Keratinocyte (primary cell): ENCODE results near the gene DST. TPM values are rescaled to one million over a fixed set of nuclear protein-coding genes. Genes with fewer than 3 reads are reported as not detected.

Source experiments
- DNase-seq: peaks from one replicate; pipeline ENCODE4 v3.0.0-alpha.2; 2011; ENCODE audit warnings: low read depth, missing footprints, low spot score
- FAIRE-seq: peaks from 2 replicates; lab custom pipeline; 2011; peaks lifted over from hg19 to GRCh38; lab: Jason Lieb, UNC
- H2AFZ ChIP-seq: 2 replicates; pipeline ENCODE4 v1.6.0; 2012; ENCODE audit warnings: low read length, control low read depth, inconsistent platforms; ENCODE audit not compliant: control insufficient read depth
- H3K27ac ChIP-seq: 2 replicates; pipeline ENCODE4 v1.5.1; 2011; ENCODE audit warnings: low read length; ENCODE audit not compliant: control insufficient read depth, insufficient read depth
- H3K27me3 ChIP-seq: 3 replicates; pipeline ENCODE4 v1.6.0; 2011; ENCODE audit warnings: low read length; ENCODE audit not compliant: control insufficient read depth, insufficient read depth; ENCODE audit errors: extremely low read depth
- H3K36me3 ChIP-seq, 2 experiments: 2 replicates in 1 of 2; 3 replicates in 1 of 2; pipeline ENCODE4 v1.5.1; 2011; ENCODE audit warnings: low read length in 2 of 2, mild to moderate bottlenecking in 1 of 2; ENCODE audit not compliant: control insufficient read depth in 2 of 2, insufficient read depth in 2 of 2; ENCODE audit errors: extremely low read depth in 1 of 2
- H3K4me1 ChIP-seq: 3 replicates; pipeline ENCODE4 v1.5.1; 2011; ENCODE audit warnings: low read length; ENCODE audit not compliant: control insufficient read depth, insufficient read depth; ENCODE audit errors: extremely low read depth
- H3K4me2 ChIP-seq: 3 replicates; pipeline ENCODE4 v1.6.0; 2011; ENCODE audit warnings: low read depth, low read length; ENCODE audit not compliant: control insufficient read depth, insufficient read depth; ENCODE audit errors: extremely low read depth
- H3K4me3 ChIP-seq, 3 experiments: fragments of 200-600 bp in 1 of 3; sonication (generic) in 1 of 3; 2 replicates in 2 of 3; 3 replicates in 1 of 3; pipeline ENCODE4 v1.5.1; 2011 to 2016; ENCODE audit warnings: low read length in 3 of 3, mild to moderate bottlenecking in 3 of 3, control low read depth in 2 of 3, inconsistent platforms in 1 of 3, low read depth in 1 of 3, mixed read lengths in 1 of 3, mixed run types in 1 of 3, moderate library complexity in 1 of 3; ENCODE audit not compliant: control insufficient read depth in 2 of 3, insufficient read depth in 2 of 3; ENCODE audit errors: extremely low read depth in 1 of 3
- H3K79me2 ChIP-seq: 2 replicates; pipeline ENCODE4 v1.6.0; 2012; ENCODE audit warnings: low read length; ENCODE audit not compliant: control insufficient read depth, insufficient read depth
- H3K9ac ChIP-seq: 3 replicates; pipeline ENCODE4 v1.6.0; 2011; ENCODE audit warnings: low read length; ENCODE audit not compliant: control insufficient read depth, insufficient read depth; ENCODE audit errors: extremely low read depth
- H3K9me1 ChIP-seq: 3 replicates; pipeline ENCODE4 v1.6.0; 2011; ENCODE audit warnings: low read length; ENCODE audit not compliant: control insufficient read depth, insufficient read depth; ENCODE audit errors: extremely low read depth
- H3K9me3 ChIP-seq: 2 replicates; pipeline ENCODE4 v1.5.1; 2012; ENCODE audit warnings: low read depth, low read length; ENCODE audit not compliant: control insufficient read depth
- H4K20me1 ChIP-seq: 3 replicates; pipeline ENCODE4 v1.6.0; 2011; ENCODE audit warnings: low read length; ENCODE audit not compliant: control insufficient read depth, insufficient read depth; ENCODE audit errors: extremely low read depth
- CTCF ChIP-seq, 3 experiments: IDR thresholded peaks in 1 of 3; conservative IDR thresholded peaks in 1 of 3; optimal IDR thresholded peaks in 1 of 3; 2 replicates in 2 of 3; 3 replicates in 1 of 3; pipeline versions ENCODE3 to v1.5.1; 2011; ENCODE audit warnings: low read length in 3 of 3, mild to moderate bottlenecking in 3 of 3, moderate library complexity in 2 of 3, control low read depth in 1 of 3, inconsistent platforms in 1 of 3; ENCODE audit not compliant: insufficient read depth in 2 of 3; ENCODE audit errors: extremely low read depth in 1 of 3
- EZH2 ChIP-seq: IDR thresholded peaks from one replicate; pipeline ENCODE4 v1.6.1; 2012; ENCODE audit warnings: inconsistent platforms, mild to moderate bottlenecking, low read length, moderate library complexity
- dilution Hi-C: fragments of 300-500 bp; cut with MboI; formaldehyde crosslinking; loops from one replicate; pipeline ENCODE4 v1.7.0; 2020; ENCODE audit warnings: low sequenced_read_pairs; ENCODE audit not compliant: extremely low pct_ligation_motif_present
- polyA plus RNA-seq, 5 experiments: library from polyadenylated mRNA; depleted of rRNA in 3 of 5; stranded (reverse) in 3 of 5; stranded (forward) in 1 of 5; unstranded in 1 of 5; fragments of >200 nt; gene quantifications; 1 replicate in 1 of 5; 2 replicates in 3 of 5; 3 replicates in 1 of 5; pipeline versions ENCODE4 v1.2.1 to v1.2.3, GENCODE V29; 2011 to 2012; ENCODE audit warnings: missing spikeins in 2 of 5, low read depth in 1 of 5, low replicate concordance in 1 of 5

Gene DST
- polyA plus RNA-seq, 1 donor (not counting 4 experiments of a cell fraction or from before 2014, with no cell fraction given) = 455 TPM

GRCh38 chr6:56541741-56542360 is 100.8 kb downstream of the DST start:
- Histone ChIP-seq H3K27ac (peak overlapping the region; percentile 97), H3K4me3 (peak overlapping the region; percentile 49 to 81 (median 69)), H3K4me1 (peaks cover 42% of the 10 kb centered on the region), H3K9me3 (no peaks in the 10 kb centered on the region), H3K36me3 (peaks cover 1 to 3% of the 10 kb centered on the region in 2 experiments), H3K4me2 (peak overlapping the region; percentile 99), H3K27me3 (no peaks in the 10 kb centered on the region), H3K79me2 (peaks cover 46% of the 10 kb centered on the region), H2AFZ (peak overlapping the region; percentile 1), H3K9me1 (no peaks in the 10 kb centered on the region), H4K20me1 (no peaks in the 10 kb centered on the region), H3K9ac (peak overlapping the region; percentile 96)
- DNase-seq = no peak
- TF ChIP-seq CTCF (optimal IDR thresholded peaks at IDR 0.05 in 1 of 3, IDR thresholded peaks at IDR 0.05 in 1 of 3, conservative IDR thresholded peaks at IDR 0.05 in 1 of 3; ENCODE audit: extremely low read depth in 1 of 3, insufficient read depth in 2 of 3, low read length in 3 of 3) (no peak), EZH2 (no peak)
- FAIRE-seq = no peak
- dilution Hi-C loops = no loop called here

- DNase-seq = no peak
- Histone ChIP-seq H3K9me1 (no peaks in the 10 kb centered on the region), H2AFZ (peak overlapping the region; percentile 77), H3K27ac (peak overlapping the region; percentile 97), H3K4me2 (peak overlapping the region; percentile 99), H4K20me1 (no peaks in the 10 kb centered on the region), H3K27me3 (no peaks in the 10 kb centered on the region), H3K4me1 (peaks cover 42% of the 10 kb centered on the region), H3K36me3 (peaks cover 2 to 4% of the 10 kb centered on the region in 2 experiments), H3K4me3 (peak overlapping the region; percentile 9 to 81 (median 69)), H3K9ac (peak overlapping the region; percentile 96), H3K79me2 (peaks cover 41% of the 10 kb centered on the region), H3K9me3 (no peaks in the 10 kb centered on the region)
- TF ChIP-seq EZH2 (no peak), CTCF (optimal IDR thresholded peaks at IDR 0.05 in 1 of 3, IDR thresholded peaks at IDR 0.05 in 1 of 3, conservative IDR thresholded peaks at IDR 0.05 in 1 of 3; ENCODE audit: extremely low read depth in 1 of 3, insufficient read depth in 2 of 3, low read length in 3 of 3) (no peak)
- dilution Hi-C loops = no loop called here
- peak; percentile 81 for FAIRE-seq
Measured at GRCh38 chr6:56541030-56541600, 101.6 kb downstream of the DST start.
